ENCODE measurements around the gene ABI3.

GRCh38 chr17:49241040-49241439 lies 30.5 kb downstream of the ABI3 start:
- TF ChIP-seq CTCF (IDR thresholded peaks at IDR 0.05) (no peak), POLR2A (IDR thresholded peaks at IDR 0.05) (no peak)

Data from gastroesophageal sphincter (tissue), 3 donors.